Measurements from ENCODE around the gene SULT1C2.

- TF ChIP-seq CTCF (IDR thresholded peaks at IDR 0.05) = no peak
- no peak for TF ChIP-seq POLR2A (IDR thresholded peaks at IDR 0.05)
Observed at GRCh38 chr2:108355906-108356734, 67.4 kb downstream of the SULT1C2 start.
